HG03060 (cell line): ENCODE measurements around the gene PEX26.
"Not testable (repeated sequence)": the region's sequence is repeated elsewhere in the genome, so short reads cannot be mapped to it uniquely, and the experiment has no call there.

Experiments used
- ATAC-seq: cut with Tn5 transposase; IDR thresholded peaks from one replicate; pipeline ENCODE4 v1.9.1; 2021; ENCODE audit warnings: low read depth, moderate number of reproducible peaks; ENCODE audit not compliant: unreplicated experiment

PEX26 gene

GRCh38 chr22:18056161-18056666 is 21.6 kb upstream of the PEX26 start:
- no peak for ATAC-seq

- no peak for ATAC-seq
Measured at GRCh38 chr22:18056807-18057474, 20.8 kb upstream of the PEX26 start.

GRCh38 chr22:18057568-18058209 is 20.1 kb upstream of the PEX26 start:
- peak; percentile 69 for ATAC-seq

- no peak for ATAC-seq
Measured at GRCh38 chr22:18058371-18059093, 19.3 kb upstream of the PEX26 start.

DNA sequence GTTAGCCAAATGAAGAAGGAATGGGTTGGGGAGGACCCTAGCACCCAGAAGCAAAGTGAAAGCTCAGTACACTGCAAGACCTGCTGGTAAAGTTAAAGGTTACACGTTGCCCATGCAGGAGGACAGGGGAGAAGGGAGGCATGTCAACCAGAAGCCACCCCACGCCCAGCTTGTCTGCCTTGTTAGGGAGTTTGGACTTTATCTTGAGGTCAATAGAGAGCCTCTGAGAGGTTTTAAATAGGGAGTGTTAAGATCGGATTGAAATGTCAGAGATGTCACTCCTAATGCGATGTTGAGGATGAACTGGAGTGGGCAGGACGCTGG is 18.7 kb upstream of the PEX26 start:
- no peak for ATAC-seq

DNA sequence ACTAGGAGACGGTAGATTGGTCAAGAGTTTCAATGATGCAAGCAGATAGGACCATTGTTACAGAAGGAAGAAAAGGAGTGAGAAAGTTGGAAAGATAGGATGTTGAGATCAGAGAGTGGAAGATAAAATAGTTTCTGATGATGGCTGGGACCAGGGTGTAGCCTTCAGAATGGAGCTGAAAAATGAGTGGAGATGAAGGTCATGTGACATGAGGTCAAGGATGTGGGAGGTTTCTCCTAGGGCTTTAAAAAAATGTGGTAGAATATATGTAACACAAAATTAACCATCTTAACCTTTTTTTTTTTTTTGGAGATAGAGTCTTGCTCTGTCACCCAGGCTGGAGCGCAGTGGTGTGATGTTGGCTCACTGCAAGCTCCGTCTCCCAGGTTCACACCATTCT is 18.3 kb upstream of the PEX26 start:
- no peak for ATAC-seq

DNA sequence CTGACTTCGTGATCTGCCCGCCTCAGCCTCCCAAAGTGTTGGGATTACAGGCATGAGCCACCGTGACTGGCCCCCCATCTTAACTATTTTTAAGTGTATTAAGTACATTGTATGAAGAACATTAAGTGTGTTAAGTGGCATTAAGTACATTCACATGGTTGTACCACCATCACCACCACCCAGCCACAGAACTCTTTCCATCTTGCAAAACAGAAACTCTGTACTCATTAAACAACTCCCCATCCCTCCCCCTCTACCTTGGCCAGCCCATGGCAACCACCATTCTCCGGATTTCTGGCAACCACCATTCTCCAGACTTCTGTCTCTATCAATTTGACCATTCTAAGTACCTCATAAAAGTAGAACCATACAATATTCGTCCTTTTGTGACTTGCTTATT is 17.8 kb upstream of the PEX26 start:
- ATAC-seq: no peak

DNA sequence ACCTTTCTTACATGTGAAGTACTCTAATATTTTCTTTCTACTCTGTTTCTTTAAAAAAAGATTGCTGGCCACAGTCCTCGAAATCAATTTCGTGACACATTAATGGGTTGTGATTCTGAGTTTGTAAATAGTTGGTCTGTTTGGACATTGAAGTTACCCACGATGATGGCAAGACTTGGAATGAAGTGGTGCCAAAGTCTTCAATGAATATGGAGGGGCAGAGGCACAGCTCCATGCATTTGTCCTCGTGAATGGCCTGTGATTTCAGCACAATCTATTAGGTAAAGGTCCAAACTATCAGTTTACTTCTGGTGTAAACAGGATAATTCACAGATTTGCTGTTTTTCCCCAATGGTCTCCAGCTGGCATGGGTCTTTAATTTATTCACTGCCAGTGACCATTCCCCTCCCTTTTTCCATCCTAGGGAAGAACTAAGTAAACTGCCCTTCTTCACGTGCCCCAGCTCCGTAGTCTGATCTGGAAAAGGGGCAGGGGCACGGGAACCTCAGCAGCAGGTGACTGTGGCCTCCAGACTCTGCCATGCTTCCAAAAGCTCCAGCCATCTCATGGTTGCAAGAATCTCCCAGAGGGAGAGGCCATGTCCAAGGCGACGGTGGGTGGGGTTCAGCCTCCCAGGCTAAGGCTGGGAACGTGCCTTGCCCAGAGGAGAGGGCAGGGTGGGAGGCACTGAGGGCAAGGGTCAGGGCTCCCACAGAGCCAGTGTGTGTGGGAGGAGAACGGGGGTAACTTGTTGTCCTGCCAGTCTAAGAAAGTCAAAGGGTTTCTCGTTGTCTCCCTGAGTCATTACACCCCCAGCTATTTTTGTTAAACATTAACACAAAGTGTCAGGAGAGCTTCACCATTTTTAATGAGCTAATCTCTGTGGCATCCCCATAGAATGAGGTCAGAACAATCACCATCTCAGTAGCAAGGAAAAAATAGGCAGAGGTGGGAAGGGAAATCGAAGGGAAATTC is 16.9 kb upstream of the PEX26 start:
- ATAC-seq: no peak

DNA sequence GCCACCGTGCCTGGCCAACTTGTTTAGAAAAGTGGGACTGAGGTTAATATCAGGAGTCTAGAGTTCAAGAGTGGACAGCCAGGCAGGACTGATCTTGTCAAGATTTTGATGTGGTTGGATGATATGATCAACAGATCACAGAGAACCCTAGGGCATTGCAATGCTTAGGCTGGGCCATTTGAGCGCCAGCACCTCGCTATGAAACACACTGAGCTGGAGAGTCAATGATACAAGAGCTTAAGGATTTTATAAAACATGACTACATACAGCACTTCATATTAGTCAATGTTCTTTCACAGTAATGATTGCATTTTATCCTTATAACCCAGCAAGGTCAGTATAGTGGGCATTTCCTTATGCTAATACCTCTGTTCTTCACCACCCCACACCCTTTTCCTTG is 15.4 kb upstream of the PEX26 start:
- ATAC-seq: no peak

DNA sequence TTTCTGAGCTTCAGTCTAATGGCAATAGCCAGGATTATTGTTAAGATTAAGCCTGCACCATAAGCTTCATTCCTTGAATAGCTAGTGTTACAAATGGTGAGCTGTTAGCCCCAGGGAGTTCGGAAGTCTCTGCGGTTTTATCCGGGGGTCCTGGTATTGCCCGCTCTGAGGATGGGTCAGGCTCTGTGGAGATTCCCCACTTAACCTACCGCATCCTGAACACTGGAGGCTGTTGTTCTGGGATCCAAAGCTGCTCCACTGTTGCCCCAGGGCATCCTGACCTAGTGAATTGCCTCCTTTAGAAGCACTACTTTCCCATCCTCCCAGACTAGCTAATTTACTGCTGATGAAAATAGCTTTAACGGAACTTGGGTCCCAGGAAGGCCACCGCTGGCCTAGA is 14.5 kb upstream of the PEX26 start:
- ATAC-seq: no peak

- ATAC-seq: not testable (repeated sequence)
Measured at GRCh38 chr22:18063715-18064114, 14.1 kb upstream of the PEX26 start.

DNA sequence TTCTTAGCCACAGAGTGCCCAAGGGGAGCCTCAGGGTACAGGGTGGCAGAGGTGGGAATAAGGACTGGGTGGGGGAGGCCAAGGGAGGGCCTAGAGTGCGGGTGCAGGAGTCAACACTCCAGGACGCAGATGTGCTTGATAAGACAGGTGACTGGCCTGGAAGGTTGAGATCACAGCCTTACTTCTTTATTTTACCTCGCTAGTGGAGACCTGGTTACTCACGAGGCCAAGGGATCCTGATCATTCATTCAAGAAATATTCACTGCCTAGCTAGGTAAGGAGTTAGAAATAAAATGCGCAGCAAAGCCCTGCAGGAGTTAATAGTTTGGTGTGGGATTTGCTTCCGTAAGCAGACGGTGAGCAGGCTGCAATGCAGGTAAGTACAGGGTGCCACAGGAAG is 13.2 kb upstream of the PEX26 start:
- no peak for ATAC-seq

DNA sequence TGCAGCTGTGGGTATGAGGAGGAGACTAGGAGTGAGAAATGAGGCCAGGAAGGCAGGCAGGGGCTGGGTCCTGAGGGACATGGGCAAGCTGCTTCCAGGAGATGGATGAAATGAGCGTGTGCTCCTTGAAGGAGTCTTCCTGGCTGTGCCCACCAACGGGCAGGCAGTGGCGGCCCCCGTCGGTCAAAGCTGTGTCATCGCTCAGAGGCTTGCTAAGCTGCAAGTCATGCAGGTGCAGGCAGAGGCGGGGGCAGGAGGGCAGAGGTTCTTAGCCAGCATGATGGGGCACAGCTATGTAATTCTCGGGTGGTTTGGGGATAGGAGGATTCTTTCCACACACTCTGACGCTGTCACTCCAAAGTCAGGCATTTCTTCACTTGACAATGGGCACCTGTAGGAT is 12.5 kb upstream of the PEX26 start:
- no peak for ATAC-seq

DNA sequence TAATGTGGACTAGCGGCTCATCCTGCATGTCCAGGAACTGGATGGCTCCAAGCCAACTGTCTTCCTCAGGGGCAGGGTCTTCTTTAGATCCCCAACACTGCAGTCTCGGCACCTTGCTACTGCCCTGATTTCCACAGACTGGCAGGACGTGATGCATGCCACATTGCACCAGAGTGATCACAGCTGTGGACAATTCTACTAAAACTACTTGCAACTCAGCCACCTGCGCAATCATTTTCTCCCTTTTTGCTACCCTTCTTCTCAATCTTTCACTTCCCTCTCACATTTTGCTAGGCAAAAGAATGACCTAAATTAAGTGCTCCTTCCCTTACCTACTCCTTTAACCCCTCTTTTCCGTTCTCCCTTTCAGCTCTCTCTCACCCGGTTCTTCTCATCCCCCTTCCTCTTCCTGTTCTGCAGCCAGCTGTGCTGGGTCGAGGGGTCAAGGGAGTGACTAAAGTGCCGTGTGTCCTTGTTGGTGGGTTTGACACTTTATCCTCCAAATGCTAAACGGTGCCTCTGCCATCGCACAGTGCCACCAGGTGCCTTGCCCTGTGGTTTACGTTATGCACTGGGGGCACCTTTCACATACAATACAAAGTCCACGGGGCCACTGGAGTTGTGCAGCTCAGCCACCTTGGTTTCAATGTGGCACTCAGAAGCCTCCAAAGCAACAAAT is 11.5 kb upstream of the PEX26 start:
- ATAC-seq: no peak

- no peak for ATAC-seq
Measured at GRCh38 chr22:18067121-18067520, 10.7 kb upstream of the PEX26 start.

GRCh38 chr22:18067548-18068341 is 10.0 kb upstream of the PEX26 start:
- ATAC-seq: no peak

DNA sequence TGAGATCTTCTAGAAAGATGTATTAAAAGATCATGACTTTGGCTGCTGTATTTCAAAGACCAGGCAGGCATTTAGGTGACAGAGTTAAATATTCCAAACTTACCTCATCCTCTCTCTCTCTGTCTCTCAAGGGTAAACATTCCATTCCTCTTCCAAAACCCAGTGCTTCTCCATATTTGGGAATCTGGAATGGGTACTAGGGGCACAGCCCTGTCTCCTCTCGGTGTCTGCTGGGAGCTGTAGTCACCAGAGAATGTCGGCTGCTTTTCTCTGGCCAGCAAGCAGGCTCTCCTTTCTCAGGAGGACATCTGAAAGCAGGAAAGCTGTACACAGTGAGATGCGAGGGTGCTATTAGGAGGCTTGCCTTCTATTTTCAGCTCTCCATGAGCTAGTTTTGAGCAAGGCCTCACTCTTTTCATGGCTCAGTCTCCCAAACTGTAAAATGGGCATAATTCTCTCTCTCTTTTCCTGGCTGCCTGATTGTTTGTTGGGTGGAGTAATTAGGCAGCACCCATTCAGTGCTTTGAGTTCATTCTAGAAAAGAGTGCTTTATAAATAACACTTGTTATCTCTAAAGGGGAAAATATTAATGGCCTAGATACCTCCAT is 9.3 kb upstream of the PEX26 start:
- ATAC-seq: no peak

DNA sequence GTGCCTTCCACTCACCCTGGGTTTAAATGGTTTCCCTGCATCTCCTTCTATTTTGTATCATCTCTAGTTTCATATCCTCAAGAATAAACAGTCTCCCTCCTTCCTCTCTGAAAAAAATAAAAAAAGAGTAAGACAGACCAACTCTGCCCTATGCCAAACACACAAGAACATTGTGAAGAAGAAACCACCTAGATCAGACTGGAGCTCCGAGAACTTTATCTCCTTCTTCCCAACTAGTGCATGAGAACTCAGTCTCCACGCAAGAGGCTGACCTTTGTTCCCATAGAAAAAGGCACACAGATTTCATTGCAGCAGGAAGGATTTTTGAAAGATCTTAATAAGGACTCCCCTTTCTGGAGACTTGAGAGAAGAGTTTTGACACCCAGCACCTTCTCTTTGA is 8.7 kb upstream of the PEX26 start:
- ATAC-seq: no peak

DNA sequence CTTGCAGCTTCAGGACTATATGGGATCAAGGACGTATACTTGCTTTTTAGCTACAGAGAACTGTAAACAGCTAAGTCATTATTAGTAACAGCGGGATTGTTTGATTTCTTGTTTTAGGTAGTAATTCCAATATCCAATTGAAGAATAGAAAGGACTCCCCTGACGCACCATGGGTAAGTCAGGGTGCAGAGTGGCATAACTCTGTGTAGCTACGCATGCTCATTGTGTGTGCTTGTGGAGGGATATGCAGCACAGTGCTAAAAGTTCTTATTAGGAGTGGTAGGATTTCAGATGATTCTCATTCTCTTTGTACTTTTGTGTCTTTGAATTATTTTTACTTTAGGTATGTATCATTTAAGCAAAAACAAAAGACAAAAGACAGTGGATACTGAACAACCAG is 7.7 kb upstream of the PEX26 start:
- ATAC-seq: no peak
